ENCODE measurements around the gene IER2. TPM values are rescaled to one million over a fixed set of nuclear protein-coding genes. Genes with fewer than 3 reads are reported as not detected.

The IER2 gene
- total RNA-seq, 1 experiment from 2014 or later, result 247 TPM

DNA sequence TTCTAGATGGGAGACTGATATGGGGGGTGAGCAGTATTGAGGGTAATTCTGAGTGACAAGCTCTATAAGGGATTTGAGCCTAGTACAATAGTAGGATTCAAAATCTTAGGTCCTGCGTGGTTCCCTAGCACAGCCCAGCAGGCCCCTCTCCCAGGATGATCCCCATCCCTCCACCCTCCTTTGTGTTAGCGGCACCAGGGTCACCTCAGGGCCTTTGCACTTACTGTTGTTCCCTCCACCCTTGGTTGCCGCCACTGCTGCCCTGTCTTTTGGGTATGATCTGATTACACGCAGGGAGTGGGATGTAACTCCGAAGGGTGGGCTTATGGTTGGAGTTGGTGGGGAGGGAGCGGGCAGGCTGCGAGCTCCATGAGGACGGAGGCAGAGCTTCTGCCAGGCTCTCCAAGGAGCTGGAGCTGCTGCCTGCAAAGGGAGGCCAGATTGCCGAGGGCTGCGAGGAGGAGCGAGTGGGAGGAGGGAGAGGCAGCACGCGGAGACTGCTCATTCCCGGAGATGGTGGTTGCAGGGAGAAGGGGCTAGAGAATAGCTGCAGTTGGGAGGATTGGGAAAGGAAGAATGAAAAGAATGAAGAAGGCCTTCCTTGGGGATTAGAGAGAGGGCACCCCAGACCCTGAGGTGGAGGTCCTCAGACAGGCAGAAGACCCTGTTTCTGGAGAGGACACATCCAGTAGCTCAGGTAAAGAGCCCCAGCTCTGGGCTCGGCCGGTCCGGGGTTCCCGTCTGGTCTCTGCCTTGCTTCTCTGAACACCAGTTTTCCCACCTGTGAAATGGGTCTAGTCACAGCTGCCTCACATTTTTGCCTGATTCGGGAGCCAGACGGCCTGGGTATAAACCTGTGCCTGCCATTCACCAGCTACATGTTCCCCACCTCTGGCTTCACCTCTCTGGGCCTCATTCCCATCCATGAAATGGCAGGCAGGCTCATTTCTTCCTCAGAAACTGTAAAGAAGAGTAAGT is 26.9 kb upstream of the IER2 start:
- H3K4me2 ChIP-seq (ENCODE audit: low read length), result no peak overlapping the region
- ChIA-PET POLR2A (no interaction called here), RAD21 (ENCODE audit: low non-redundant PET in 1 of 2, low total read pairs in 2 of 2, uncharacterized antibody in 2 of 2, unreplicated experiment in 2 of 2) (no interaction called here), CTCF (no interaction called here)
- H3K4me1 ChIP-seq (ENCODE audit: control insufficient read depth in 1 of 2, insufficient read depth in 2 of 2, low read length in 2 of 2), result peaks cover 12 to 44% of the 10 kb centered on the region in 2 experiments; a peak in 3 of 4 replicates
- no TSS peak for BruUV-seq (replicated peaks)
- intact Hi-C loops (cut with micrococcal nuclease), result no loop called here
- DNase-seq (ENCODE audit: low read depth, low spot score) (no peak), ATAC-seq (no peak)
- no peaks in the 10 kb centered on the region for H3K9me3 ChIP-seq (ENCODE audit: control insufficient read depth in 1 of 2, insufficient read depth in 1 of 2, low read depth in 1 of 2, low read length in 2 of 2)
- TF ChIP-seq, protein P1, sequence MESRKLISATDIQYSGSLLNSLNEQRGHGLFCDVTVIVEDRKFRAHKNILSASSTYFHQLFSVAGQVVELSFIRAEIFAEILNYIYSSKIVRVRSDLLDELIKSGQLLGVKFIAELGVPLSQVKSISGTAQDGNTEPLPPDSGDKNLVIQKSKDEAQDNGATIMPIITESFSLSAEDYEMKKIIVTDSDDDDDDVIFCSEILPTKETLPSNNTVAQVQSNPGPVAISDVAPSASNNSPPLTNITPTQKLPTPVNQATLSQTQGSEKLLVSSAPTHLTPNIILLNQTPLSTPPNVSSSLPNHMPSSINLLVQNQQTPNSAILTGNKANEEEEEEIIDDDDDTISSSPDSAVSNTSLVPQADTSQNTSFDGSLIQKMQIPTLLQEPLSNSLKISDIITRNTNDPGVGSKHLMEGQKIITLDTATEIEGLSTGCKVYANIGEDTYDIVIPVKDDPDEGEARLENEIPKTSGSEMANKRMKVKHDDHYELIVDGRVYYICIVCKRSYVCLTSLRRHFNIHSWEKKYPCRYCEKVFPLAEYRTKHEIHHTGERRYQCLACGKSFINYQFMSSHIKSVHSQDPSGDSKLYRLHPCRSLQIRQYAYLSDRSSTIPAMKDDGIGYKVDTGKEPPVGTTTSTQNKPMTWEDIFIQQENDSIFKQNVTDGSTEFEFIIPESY (IDR thresholded peaks at IDR 0.05; ENCODE audit: extremely low read depth, insufficient replicate concordance, low read length), result no peak
- TF ChIP-seq JUND (IDR thresholded peaks at IDR 0.05) (no peak), ELF1 (IDR thresholded peaks at IDR 0.05; ENCODE audit: borderline replicate concordance, low read depth) (no peak), CTCF (IDR thresholded peaks at IDR 0.05 in 2 of 3, conservative IDR thresholded peaks at IDR 0.05 in 1 of 3; ENCODE audit: borderline replicate concordance in 1 of 3, insufficient read depth in 1 of 3, low read depth in 2 of 3, low read length in 2 of 3) (no peak), SIN3A (IDR thresholded peaks at IDR 0.05; ENCODE audit: low read depth) (no peak), YY1 (IDR thresholded peaks at IDR 0.05; ENCODE audit: extremely low read depth, insufficient replicate concordance, low read depth, low read length) (no peak), EZH2 (IDR thresholded peaks at IDR 0.05) (no peak), SP1 (IDR thresholded peaks at IDR 0.05; ENCODE audit: low read depth) (no peak), EZH2phosphoT487 (IDR thresholded peaks at IDR 0.05; ENCODE audit: borderline replicate concordance) (no peak), RAD21 (IDR thresholded peaks at IDR 0.05; ENCODE audit: low read depth) (no peak)
- TF ChIP-seq, protein P2, sequence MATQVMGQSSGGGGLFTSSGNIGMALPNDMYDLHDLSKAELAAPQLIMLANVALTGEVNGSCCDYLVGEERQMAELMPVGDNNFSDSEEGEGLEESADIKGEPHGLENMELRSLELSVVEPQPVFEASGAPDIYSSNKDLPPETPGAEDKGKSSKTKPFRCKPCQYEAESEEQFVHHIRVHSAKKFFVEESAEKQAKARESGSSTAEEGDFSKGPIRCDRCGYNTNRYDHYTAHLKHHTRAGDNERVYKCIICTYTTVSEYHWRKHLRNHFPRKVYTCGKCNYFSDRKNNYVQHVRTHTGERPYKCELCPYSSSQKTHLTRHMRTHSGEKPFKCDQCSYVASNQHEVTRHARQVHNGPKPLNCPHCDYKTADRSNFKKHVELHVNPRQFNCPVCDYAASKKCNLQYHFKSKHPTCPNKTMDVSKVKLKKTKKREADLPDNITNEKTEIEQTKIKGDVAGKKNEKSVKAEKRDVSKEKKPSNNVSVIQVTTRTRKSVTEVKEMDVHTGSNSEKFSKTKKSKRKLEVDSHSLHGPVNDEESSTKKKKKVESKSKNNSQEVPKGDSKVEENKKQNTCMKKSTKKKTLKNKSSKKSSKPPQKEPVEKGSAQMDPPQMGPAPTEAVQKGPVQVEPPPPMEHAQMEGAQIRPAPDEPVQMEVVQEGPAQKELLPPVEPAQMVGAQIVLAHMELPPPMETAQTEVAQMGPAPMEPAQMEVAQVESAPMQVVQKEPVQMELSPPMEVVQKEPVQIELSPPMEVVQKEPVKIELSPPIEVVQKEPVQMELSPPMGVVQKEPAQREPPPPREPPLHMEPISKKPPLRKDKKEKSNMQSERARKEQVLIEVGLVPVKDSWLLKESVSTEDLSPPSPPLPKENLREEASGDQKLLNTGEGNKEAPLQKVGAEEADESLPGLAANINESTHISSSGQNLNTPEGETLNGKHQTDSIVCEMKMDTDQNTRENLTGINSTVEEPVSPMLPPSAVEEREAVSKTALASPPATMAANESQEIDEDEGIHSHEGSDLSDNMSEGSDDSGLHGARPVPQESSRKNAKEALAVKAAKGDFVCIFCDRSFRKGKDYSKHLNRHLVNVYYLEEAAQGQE (IDR thresholded peaks at IDR 0.05; ENCODE audit: low read depth), result no peak
- H3K27ac ChIP-seq (ENCODE audit: low read depth, low read length), result no peak overlapping the region
- H3K9ac ChIP-seq (ENCODE audit: low read length), result no peak overlapping the region
- no peaks in the 10 kb centered on the region for H3K9me2 ChIP-seq (ENCODE audit: insufficient read depth)
- no peak overlapping the region for H2AFZ ChIP-seq (ENCODE audit: low read depth, low read length, poor library complexity, severe bottlenecking)
- peaks cover 100% of the 10 kb centered on the region for H3K79me2 ChIP-seq (ENCODE audit: insufficient read depth, low read length)
- H4K20me1 ChIP-seq (ENCODE audit: insufficient read depth), result peaks cover 24% of the 10 kb centered on the region; the same call in 1 of the 2 replicates
- peaks cover 9 to 31% of the 10 kb centered on the region in 2 experiments; a peak in 3 of 4 replicates for H3K36me3 ChIP-seq (ENCODE audit: control insufficient read depth in 1 of 2, insufficient read depth in 2 of 2, low read length in 2 of 2)
- H3K4me3 ChIP-seq (replicated peaks in 1 of 2; ENCODE audit: low read depth in 1 of 2, low read length in 2 of 2), result no peak overlapping the region
- H3K27me3 ChIP-seq (ENCODE audit: insufficient read depth, low read length), result no peaks in the 10 kb centered on the region

All from HCT116 (cell line).